Trophoblast cell (in vitro differentiated cells and primary cell): ENCODE measurements around the gene MDM2.
A peak's percentile ranks its signal among the peaks of the same experiment; 100 is the strongest.
"Not testable (repeated sequence)": the region's sequence is repeated elsewhere in the genome, so short reads cannot be mapped to it uniquely, and the experiment has no call there.

Experiments
- DNase-seq, 2 donors: peaks; one replicate each; pipeline ENCODE4 v3.0.0-alpha.2; 2016
- H2AFZ ChIP-seq: 2 replicates; pipeline ENCODE4 v1.6.1; 2013; ENCODE audit warnings: low read length, moderate library complexity, mild to moderate bottlenecking; ENCODE audit not compliant: insufficient read depth, poor library complexity
- H2AK5ac ChIP-seq: 2 replicates; pipeline ENCODE4 v1.6.1; 2013; ENCODE audit warnings: mild to moderate bottlenecking, low read length
- H2BK120ac ChIP-seq: 2 replicates; pipeline ENCODE4 v1.6.1; 2013; ENCODE audit warnings: low read length, mild to moderate bottlenecking, moderate library complexity; ENCODE audit not compliant: insufficient read depth, poor library complexity
- H2BK12ac ChIP-seq: 2 replicates; pipeline ENCODE4 v1.6.1; 2013; ENCODE audit warnings: mild to moderate bottlenecking, low read length, moderate library complexity
- H2BK5ac ChIP-seq: 2 replicates; pipeline ENCODE4 v1.6.1; 2013; ENCODE audit warnings: low read length, low read depth, moderate library complexity, mild to moderate bottlenecking; ENCODE audit not compliant: poor library complexity
- H3K14ac ChIP-seq: 2 replicates; pipeline ENCODE4 v1.6.1; 2013; ENCODE audit warnings: mild to moderate bottlenecking, low read length
- H3K18ac ChIP-seq: 2 replicates; pipeline ENCODE4 v1.6.1; 2013; ENCODE audit warnings: mild to moderate bottlenecking, low read length
- H3K23ac ChIP-seq: 2 replicates; pipeline ENCODE4 v1.6.1; 2013; ENCODE audit warnings: low read length
- H3K27ac ChIP-seq: 2 replicates; pipeline ENCODE4 v1.5.1; 2013; ENCODE audit warnings: low read depth, mild to moderate bottlenecking, inconsistent platforms, low read length, moderate library complexity
- H3K27me3 ChIP-seq: 2 replicates; pipeline ENCODE4 v1.6.1; 2013; ENCODE audit warnings: inconsistent platforms, mild to moderate bottlenecking, low read length, moderate library complexity; ENCODE audit not compliant: insufficient read depth
- H3K36me3 ChIP-seq, 2 experiments: 1 replicate in 1 of 2; 2 replicates in 1 of 2; pipeline ENCODE4 v1.6.1; 2013; ENCODE audit warnings: low read length in 2 of 2, mild to moderate bottlenecking in 2 of 2, moderate library complexity in 1 of 2; ENCODE audit not compliant: insufficient read depth in 2 of 2, control insufficient read depth in 1 of 2
- H3K4ac ChIP-seq: 2 replicates; pipeline ENCODE4 v1.6.1; 2013; ENCODE audit warnings: low read depth, mild to moderate bottlenecking, low read length, moderate library complexity
- H3K4me1 ChIP-seq, 2 experiments: 1 replicate in 1 of 2; 2 replicates in 1 of 2; pipeline ENCODE4 v1.6.1; 2013; ENCODE audit warnings: low read length in 2 of 2, mild to moderate bottlenecking in 2 of 2, moderate library complexity in 1 of 2; ENCODE audit not compliant: insufficient read depth in 2 of 2, control insufficient read depth in 1 of 2
- H3K4me2 ChIP-seq: 2 replicates; pipeline ENCODE4 v1.6.1; 2013; ENCODE audit warnings: inconsistent platforms, mild to moderate bottlenecking, low read length, moderate library complexity
- H3K4me3 ChIP-seq: 2 replicates; pipeline ENCODE4 v1.5.1; 2013; ENCODE audit warnings: mild to moderate bottlenecking, low read depth, low read length, inconsistent platforms
- H3K79me1 ChIP-seq: one replicate; pipeline ENCODE4 v1.6.1; 2013; ENCODE audit warnings: low read length
- H3K79me2 ChIP-seq: 2 replicates; pipeline ENCODE4 v1.6.1; 2013; ENCODE audit warnings: low read length, mild to moderate bottlenecking; ENCODE audit not compliant: control insufficient read depth, insufficient read depth, poor library complexity
- H3K9ac ChIP-seq: 2 replicates; pipeline ENCODE4 v1.6.1; 2013; ENCODE audit warnings: mild to moderate bottlenecking, low read length
- H3K9me3 ChIP-seq: 2 replicates; pipeline ENCODE4 v1.6.1; 2013; ENCODE audit warnings: low read depth, mild to moderate bottlenecking, control low read depth, inconsistent platforms, low read length; ENCODE audit not compliant: insufficient read depth
- H4K12ac ChIP-seq: 2 replicates; pipeline ENCODE4 v1.6.1; 2013; ENCODE audit warnings: low read depth, mild to moderate bottlenecking, low read length, moderate library complexity
- H4K8ac ChIP-seq: 2 replicates; pipeline ENCODE4 v1.6.1; 2013; ENCODE audit warnings: low read depth, mild to moderate bottlenecking, low read length, moderate library complexity
- H4K91ac ChIP-seq: one replicate; pipeline ENCODE4 v1.6.1; 2013; ENCODE audit warnings: low read depth, mild to moderate bottlenecking, low read length, moderate library complexity
- WGBS: extraction: QIAGEN DNeasy Blood & Tissue Kit; methylation state at CpG from one replicate; pipeline ENCODE4 v1.1.7; 2013; ENCODE audit warnings: missing lambda C conversion rate; ENCODE audit not compliant: insufficient read length, insufficient coverage; ENCODE audit errors: extremely low coverage; 5-methylcytosine and 5-hydroxymethylcytosine counted together

Gene MDM2

GRCh38 chr12:68802372-68802745, 5.6 kb upstream of the MDM2 start:
- H3K4me1 ChIP-seq, H2AK5ac ChIP-seq, H4K91ac ChIP-seq: not testable (repeated sequence)

GRCh38 chr12:68802911-68803651, 4.9 kb upstream of the MDM2 start:
- not testable (repeated sequence) for H3K9ac ChIP-seq, H3K14ac ChIP-seq, H3K27me3 ChIP-seq, H4K12ac ChIP-seq, H3K4me3 ChIP-seq, H2AFZ ChIP-seq, H3K4ac ChIP-seq, H2BK120ac ChIP-seq, H4K8ac ChIP-seq, H3K27ac ChIP-seq, H3K9me3 ChIP-seq, H2AK5ac ChIP-seq, H3K79me2 ChIP-seq, H3K4me2 ChIP-seq, H3K18ac ChIP-seq, H3K4me1 ChIP-seq, H3K23ac ChIP-seq, H4K91ac ChIP-seq, H2BK5ac ChIP-seq, H2BK12ac ChIP-seq, H3K36me3 ChIP-seq
- DNase-seq, result peak; percentile 88 to 97
- peaks cover 16% of the 10 kb centered on the region for H3K79me1 ChIP-seq
- no CpG with 5 or more reads among the region's 19 CpGs for WGBS

More at GRCh38 chr12:68802372-68802745, 5.6 kb upstream of the MDM2 start:
- not testable (repeated sequence) for H3K14ac ChIP-seq, H3K27me3 ChIP-seq, H3K27ac ChIP-seq, H4K12ac ChIP-seq, H3K79me2 ChIP-seq, H2BK120ac ChIP-seq, H4K8ac ChIP-seq, H3K23ac ChIP-seq, H3K18ac ChIP-seq, H3K9ac ChIP-seq, H3K9me3 ChIP-seq, H3K4ac ChIP-seq, H2BK12ac ChIP-seq, H2AFZ ChIP-seq, H3K36me3 ChIP-seq, H3K4me2 ChIP-seq, DNase-seq, H2BK5ac ChIP-seq, H3K4me3 ChIP-seq
- H3K79me1 ChIP-seq, result peaks cover 13% of the 10 kb centered on the region
- WGBS, result no CpG with 5 or more reads among the region's 2 CpGs

- DNase-seq, result peak; percentile 64 to 88
- Histone ChIP-seq H3K18ac (no peak overlapping the region), H2BK5ac (peak overlapping the region; percentile 53), H3K79me1 (peaks cover 25% of the 10 kb centered on the region), H4K91ac (no peak overlapping the region), H3K4me1 (peaks cover 8 to 9% of the 10 kb centered on the region in 2 experiments), H2AK5ac (no peak overlapping the region), H2AFZ (no peak overlapping the region), H3K14ac (no peak overlapping the region), H4K8ac (no peak overlapping the region), H3K27ac (peak overlapping the region; percentile 28), H2BK120ac (peak overlapping the region; percentile 69), H3K79me2 (peaks cover 7% of the 10 kb centered on the region), H3K4me2 (no peak overlapping the region), H3K9ac (no peak overlapping the region), H3K4ac (no peak overlapping the region), H3K27me3 (no peaks in the 10 kb centered on the region), H3K36me3 (no peaks in the 10 kb centered on the region), H3K4me3 (no peak overlapping the region), H2BK12ac (peak overlapping the region; percentile 76), H4K12ac (no peak overlapping the region), H3K23ac (no peak overlapping the region), H3K9me3 (no peaks in the 10 kb centered on the region)
- WGBS, result no CpG with 5 or more reads among the region's 5 CpGs
Observed at GRCh38 chr12:68803948-68804656, 3.9 kb upstream of the MDM2 start.

GRCh38 chr12:68804657-68805591, 3.1 kb upstream of the MDM2 start:
- H3K4ac ChIP-seq, result peak overlapping the region; percentile 76
- H3K14ac ChIP-seq, result peak overlapping the region; percentile 43
- peak overlapping the region; percentile 78 for H4K91ac ChIP-seq
- H3K79me2 ChIP-seq, result peaks cover 8% of the 10 kb centered on the region
- peak overlapping the region; percentile 28 for H3K27ac ChIP-seq
- H3K4me3 ChIP-seq, result no peak overlapping the region
- peaks cover 1% of the 10 kb centered on the region in 2 experiments for H3K36me3 ChIP-seq
- H3K4me2 ChIP-seq, result no peak overlapping the region
- H4K12ac ChIP-seq, result peak overlapping the region; percentile 49
- H2BK5ac ChIP-seq, result peak overlapping the region; percentile 29
- peak overlapping the region; percentile 87 for H2AK5ac ChIP-seq
- no peak overlapping the region for H3K9ac ChIP-seq
- DNase-seq, result peak; percentile 71 to 77
- no peaks in the 10 kb centered on the region for H3K9me3 ChIP-seq
- peak overlapping the region; percentile 64 for H2BK120ac ChIP-seq
- peaks cover 25% of the 10 kb centered on the region for H3K79me1 ChIP-seq
- H3K18ac ChIP-seq, result peak overlapping the region; percentile 49
- peak overlapping the region; percentile 94 for H2BK12ac ChIP-seq
- H3K23ac ChIP-seq, result no peak overlapping the region
- WGBS, result 100% methylated on average over 2 of the region's 32 CpGs
- peak overlapping the region; percentile 61 for H4K8ac ChIP-seq
- no peaks in the 10 kb centered on the region for H3K27me3 ChIP-seq
- peaks cover 8 to 9% of the 10 kb centered on the region in 2 experiments for H3K4me1 ChIP-seq
- peak overlapping the region; percentile 18 for H2AFZ ChIP-seq
